Measurements from ENCODE around the gene TBK1.

The TBK1 gene

DNA sequence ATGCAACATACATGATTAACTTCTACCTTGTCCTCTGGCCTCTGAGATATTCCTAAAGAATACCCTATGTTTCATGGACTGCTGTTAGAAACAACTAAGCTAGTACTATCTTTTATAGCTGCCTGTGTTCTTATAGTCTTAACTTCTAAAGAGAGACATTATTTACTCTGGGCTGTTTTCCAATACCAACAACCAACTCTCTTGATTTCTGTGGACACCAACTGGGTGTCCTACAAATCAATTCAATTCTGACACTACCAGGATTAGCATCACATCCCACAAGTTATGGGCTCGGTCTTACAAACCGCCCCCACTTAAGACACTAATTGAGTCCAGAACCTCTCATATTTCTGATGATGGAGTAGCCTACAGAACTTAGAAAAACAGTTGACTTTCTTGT, 39.5 kb upstream of the TBK1 start:
- no peak for TF ChIP-seq ZNF8 (CRISPR knock-in tag; IDR thresholded peaks at IDR 0.05)
- TF ChIP-seq TSHZ2 (CRISPR knock-in tag; IDR thresholded peaks at IDR 0.05): no peak
- TF ChIP-seq, protein P1, sequence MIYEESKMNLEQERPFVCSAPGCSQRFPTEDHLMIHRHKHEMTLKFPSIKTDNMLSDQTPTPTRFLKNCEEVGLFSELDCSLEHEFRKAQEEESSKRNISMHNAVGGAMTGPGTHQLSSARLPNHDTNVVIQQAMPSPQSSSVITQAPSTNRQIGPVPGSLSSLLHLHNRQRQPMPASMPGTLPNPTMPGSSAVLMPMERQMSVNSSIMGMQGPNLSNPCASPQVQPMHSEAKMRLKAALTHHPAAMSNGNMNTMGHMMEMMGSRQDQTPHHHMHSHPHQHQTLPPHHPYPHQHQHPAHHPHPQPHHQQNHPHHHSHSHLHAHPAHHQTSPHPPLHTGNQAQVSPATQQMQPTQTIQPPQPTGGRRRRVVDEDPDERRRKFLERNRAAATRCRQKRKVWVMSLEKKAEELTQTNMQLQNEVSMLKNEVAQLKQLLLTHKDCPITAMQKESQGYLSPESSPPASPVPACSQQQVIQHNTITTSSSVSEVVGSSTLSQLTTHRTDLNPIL (CRISPR knock-in tag; IDR thresholded peaks at IDR 0.05; ENCODE audit: low read depth): no peak
- no peak for TF ChIP-seq BACH2 (CRISPR knock-in tag; IDR thresholded peaks at IDR 0.05; ENCODE audit: borderline replicate concordance)
- TF ChIP-seq ARNTL (CRISPR knock-in tag; IDR thresholded peaks at IDR 0.05; ENCODE audit: borderline replicate concordance, low read depth): no peak
- TF ChIP-seq ZNF565 (CRISPR knock-in tag; conservative IDR thresholded peaks at IDR 0.05; ENCODE audit: low read depth): no peak
- no peak for TF ChIP-seq OSR1 (CRISPR knock-in tag; IDR thresholded peaks at IDR 0.05)
- TF ChIP-seq GLIS3 (CRISPR knock-in tag; IDR thresholded peaks at IDR 0.05): no peak
- ATAC-seq: no peak

- ATAC-seq: no peak
- TF ChIP-seq ZFP30 (CRISPR knock-in tag; IDR thresholded peaks at IDR 0.05): no peak
These were observed 38.0 kb upstream of the TBK1 start for GRCh38 chr12:64413884-64414283.

DNA sequence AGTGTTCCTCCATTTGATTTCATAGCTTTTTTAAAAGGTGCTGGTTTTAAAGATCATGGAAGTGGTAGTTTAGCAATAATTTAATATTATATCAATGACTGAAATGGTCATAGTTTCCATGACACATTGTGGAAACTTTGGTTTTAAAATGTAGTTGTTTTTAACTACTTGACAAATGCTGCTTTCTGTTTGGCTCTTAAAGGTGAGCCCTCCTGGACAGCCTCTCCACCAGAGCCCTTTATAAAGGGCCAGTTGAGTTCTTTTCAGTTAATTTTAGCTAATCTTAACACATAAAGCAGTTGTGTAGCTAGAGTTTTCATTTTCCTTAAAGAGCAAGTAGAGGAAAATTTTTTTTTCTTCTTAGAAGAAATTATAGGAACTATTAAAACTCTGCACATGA, 33.7 kb upstream of the TBK1 start:
- no peak for ATAC-seq

GRCh38 chr12:64419696-64420095, 32.2 kb upstream of the TBK1 start:
- no peak for ATAC-seq
- TF ChIP-seq RARB (CRISPR knock-in tag; IDR thresholded peaks at IDR 0.05) (no peak), ARNTL (CRISPR knock-in tag; IDR thresholded peaks at IDR 0.05; ENCODE audit: borderline replicate concordance, low read depth) (no peak), TCF4 (CRISPR knock-in tag; IDR thresholded peaks at IDR 0.05; ENCODE audit: borderline replicate concordance) (no peak), ZNF70 (CRISPR knock-in tag; IDR thresholded peaks at IDR 0.05) (no peak), ESRRG (CRISPR knock-in tag; IDR thresholded peaks at IDR 0.05) (no peak), ISL1 (CRISPR knock-in tag; IDR thresholded peaks at IDR 0.05) (no peak), ZC3H10 (CRISPR knock-in tag; IDR thresholded peaks at IDR 0.05) (no peak), TOX (CRISPR knock-in tag; IDR thresholded peaks at IDR 0.05; ENCODE audit: borderline replicate concordance) (no peak), PPARA (CRISPR knock-in tag; IDR thresholded peaks at IDR 0.05; ENCODE audit: borderline replicate concordance) (no peak), CSDC2 (CRISPR knock-in tag; IDR thresholded peaks at IDR 0.05) (no peak), ZNF565 (CRISPR knock-in tag; conservative IDR thresholded peaks at IDR 0.05; ENCODE audit: low read depth) (no peak)
- TF ChIP-seq, protein P2, sequence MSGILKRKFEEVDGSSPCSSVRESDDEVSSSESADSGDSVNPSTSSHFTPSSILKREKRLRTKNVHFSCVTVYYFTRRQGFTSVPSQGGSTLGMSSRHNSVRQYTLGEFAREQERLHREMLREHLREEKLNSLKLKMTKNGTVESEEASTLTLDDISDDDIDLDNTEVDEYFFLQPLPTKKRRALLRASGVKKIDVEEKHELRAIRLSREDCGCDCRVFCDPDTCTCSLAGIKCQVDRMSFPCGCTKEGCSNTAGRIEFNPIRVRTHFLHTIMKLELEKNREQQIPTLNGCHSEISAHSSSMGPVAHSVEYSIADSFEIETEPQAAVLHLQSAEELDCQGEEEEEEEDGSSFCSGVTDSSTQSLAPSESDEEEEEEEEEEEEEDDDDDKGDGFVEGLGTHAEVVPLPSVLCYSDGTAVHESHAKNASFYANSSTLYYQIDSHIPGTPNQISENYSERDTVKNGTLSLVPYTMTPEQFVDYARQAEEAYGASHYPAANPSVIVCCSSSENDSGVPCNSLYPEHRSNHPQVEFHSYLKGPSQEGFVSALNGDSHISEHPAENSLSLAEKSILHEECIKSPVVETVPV (CRISPR knock-in tag; IDR thresholded peaks at IDR 0.05): no peak

More for the DNA sequence above, 33.7 kb upstream of the TBK1 start:
- TF ChIP-seq ZFP30 (CRISPR knock-in tag; IDR thresholded peaks at IDR 0.05): no peak
- TF ChIP-seq ZNF565 (CRISPR knock-in tag; conservative IDR thresholded peaks at IDR 0.05; ENCODE audit: low read depth): no peak
- TF ChIP-seq ZC3H10 (CRISPR knock-in tag; IDR thresholded peaks at IDR 0.05): no peak
- TF ChIP-seq POU6F1 (CRISPR knock-in tag; IDR thresholded peaks at IDR 0.05; ENCODE audit: borderline replicate concordance, low read depth): no peak
- TF ChIP-seq SNAI2 (CRISPR knock-in tag; IDR thresholded peaks at IDR 0.05): no peak
- TF ChIP-seq TOX (CRISPR knock-in tag; IDR thresholded peaks at IDR 0.05; ENCODE audit: borderline replicate concordance): no peak
- TF ChIP-seq, protein P1 (CRISPR knock-in tag; IDR thresholded peaks at IDR 0.05; ENCODE audit: low read depth): no peak
- no peak for TF ChIP-seq GLIS3 (CRISPR knock-in tag; IDR thresholded peaks at IDR 0.05)
- TF ChIP-seq ZFP3 (CRISPR knock-in tag; IDR thresholded peaks at IDR 0.05): no peak
